ENCODE measurements around the gene MCOLN2. TPM values are rescaled to one million over a fixed set of nuclear protein-coding genes. Genes with fewer than 3 reads are reported as not detected.

Gene MCOLN2
- polyA plus RNA-seq, 1 donor from 2014 or later = not detected

- H3K9me2 ChIP-seq (ENCODE audit: insufficient read depth, low read length) = no peaks in the 10 kb centered on the region
- no peak overlapping the region for H3K9ac ChIP-seq (ENCODE audit: low read length)
- no peak overlapping the region for H3K4me2 ChIP-seq (ENCODE audit: low read length)
- TF ChIP-seq POLR2AphosphoS5 (IDR thresholded peaks at IDR 0.05) = no peak
- TF ChIP-seq MXI1 (conservative IDR thresholded peaks at IDR 0.05; ENCODE audit: poor library complexity, severe bottlenecking) = no peak
- no peak for TF ChIP-seq TAF1 (IDR thresholded peaks at IDR 0.05; ENCODE audit: low read depth)
- TF ChIP-seq, protein P1, sequence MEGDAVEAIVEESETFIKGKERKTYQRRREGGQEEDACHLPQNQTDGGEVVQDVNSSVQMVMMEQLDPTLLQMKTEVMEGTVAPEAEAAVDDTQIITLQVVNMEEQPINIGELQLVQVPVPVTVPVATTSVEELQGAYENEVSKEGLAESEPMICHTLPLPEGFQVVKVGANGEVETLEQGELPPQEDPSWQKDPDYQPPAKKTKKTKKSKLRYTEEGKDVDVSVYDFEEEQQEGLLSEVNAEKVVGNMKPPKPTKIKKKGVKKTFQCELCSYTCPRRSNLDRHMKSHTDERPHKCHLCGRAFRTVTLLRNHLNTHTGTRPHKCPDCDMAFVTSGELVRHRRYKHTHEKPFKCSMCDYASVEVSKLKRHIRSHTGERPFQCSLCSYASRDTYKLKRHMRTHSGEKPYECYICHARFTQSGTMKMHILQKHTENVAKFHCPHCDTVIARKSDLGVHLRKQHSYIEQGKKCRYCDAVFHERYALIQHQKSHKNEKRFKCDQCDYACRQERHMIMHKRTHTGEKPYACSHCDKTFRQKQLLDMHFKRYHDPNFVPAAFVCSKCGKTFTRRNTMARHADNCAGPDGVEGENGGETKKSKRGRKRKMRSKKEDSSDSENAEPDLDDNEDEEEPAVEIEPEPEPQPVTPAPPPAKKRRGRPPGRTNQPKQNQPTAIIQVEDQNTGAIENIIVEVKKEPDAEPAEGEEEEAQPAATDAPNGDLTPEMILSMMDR (IDR thresholded peaks at IDR 0.05; ENCODE audit: poor library complexity, severe bottlenecking) = no peak
- no peak for TF ChIP-seq RAD21 (conservative IDR thresholded peaks at IDR 0.05)
- TF ChIP-seq REST (IDR thresholded peaks at IDR 0.05; ENCODE audit: borderline replicate concordance) = no peak
- no peak for TF ChIP-seq SMC3 (conservative IDR thresholded peaks at IDR 0.05; ENCODE audit: poor library complexity)
- no peak for TF ChIP-seq EP300 (conservative IDR thresholded peaks at IDR 0.05; ENCODE audit: poor library complexity, severe bottlenecking)
- no peak for TF ChIP-seq EZH2 (IDR thresholded peaks at IDR 0.05; ENCODE audit: borderline replicate concordance, insufficient read depth, low read length, poor library complexity, severe bottlenecking)
- no peaks in the 10 kb centered on the region for H4K20me1 ChIP-seq (ENCODE audit: insufficient read depth)
- no peaks in the 10 kb centered on the region for H3K36me3 ChIP-seq (ENCODE audit: insufficient read depth, low read length)
- H3K79me2 ChIP-seq (replicated peaks; ENCODE audit: insufficient read depth, low read length) = no peaks in the 10 kb centered on the region
- no peak overlapping the region for H2AFZ ChIP-seq (ENCODE audit: low read depth, low read length)
- no peaks in the 10 kb centered on the region for H3F3A ChIP-seq (ENCODE audit: insufficient read depth, low read length, poor library complexity, severe bottlenecking)
- H3K9me3 ChIP-seq (ENCODE audit: low read length) = no peaks in the 10 kb centered on the region
- no peak overlapping the region for H3K4me3 ChIP-seq (ENCODE audit: low read length)
- H3K27ac ChIP-seq (ENCODE audit: low read length) = no peak overlapping the region
- peaks cover 48% of the 10 kb centered on the region for H3K27me3 ChIP-seq (ENCODE audit: insufficient read depth, low read depth, low read length)
Measured at GRCh38 chr1:84890566-84890965, 106.3 kb downstream of the MCOLN2 start.

DNA sequence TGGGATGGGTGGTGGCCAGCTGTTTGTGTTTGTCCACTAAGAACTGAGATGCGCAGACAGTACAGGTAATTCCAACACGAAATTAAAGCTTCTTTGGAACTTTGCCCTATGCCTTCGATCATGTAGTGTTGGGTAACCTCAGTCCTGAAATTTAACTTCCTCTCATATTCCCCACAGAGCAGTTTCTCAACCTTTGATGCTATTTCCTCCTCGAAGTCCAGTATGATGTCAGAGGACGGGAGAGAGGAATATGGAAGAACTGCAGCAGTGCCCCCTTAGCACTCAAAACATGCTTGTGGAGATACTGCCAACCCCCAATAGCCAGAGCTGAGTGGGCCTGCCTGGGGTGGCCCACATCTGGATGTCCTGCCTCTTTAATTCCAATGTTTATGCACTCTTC lies 107.5 kb downstream of the MCOLN2 start:
- Histone ChIP-seq H3K9me3 (ENCODE audit: low read length) (no peaks in the 10 kb centered on the region), H3K4me3 (ENCODE audit: low read length) (no peak overlapping the region), H3K27ac (ENCODE audit: low read length) (no peak overlapping the region), H3K4me2 (ENCODE audit: low read length) (no peak overlapping the region), H3K79me2 (replicated peaks; ENCODE audit: insufficient read depth, low read length) (no peaks in the 10 kb centered on the region), H2AFZ (ENCODE audit: low read depth, low read length) (no peak overlapping the region), H3K9me2 (ENCODE audit: insufficient read depth, low read length) (no peaks in the 10 kb centered on the region), H3K27me3 (ENCODE audit: insufficient read depth, low read depth, low read length) (peaks cover 37% of the 10 kb centered on the region), H3K36me3 (ENCODE audit: insufficient read depth, low read length) (no peaks in the 10 kb centered on the region), H3F3A (ENCODE audit: insufficient read depth, low read length, poor library complexity, severe bottlenecking) (no peaks in the 10 kb centered on the region), H4K20me1 (ENCODE audit: insufficient read depth) (no peaks in the 10 kb centered on the region), H3K9ac (ENCODE audit: low read length) (no peak overlapping the region)
- TF ChIP-seq EZH2 (IDR thresholded peaks at IDR 0.05; ENCODE audit: borderline replicate concordance, insufficient read depth, low read length, poor library complexity, severe bottlenecking) (no peak), RAD21 (conservative IDR thresholded peaks at IDR 0.05) (no peak), SMC3 (conservative IDR thresholded peaks at IDR 0.05; ENCODE audit: poor library complexity) (no peak), POLR2AphosphoS5 (IDR thresholded peaks at IDR 0.05) (no peak), TAF1 (IDR thresholded peaks at IDR 0.05; ENCODE audit: low read depth) (no peak), REST (IDR thresholded peaks at IDR 0.05; ENCODE audit: borderline replicate concordance) (no peak), MXI1 (conservative IDR thresholded peaks at IDR 0.05; ENCODE audit: poor library complexity, severe bottlenecking) (no peak), EP300 (conservative IDR thresholded peaks at IDR 0.05; ENCODE audit: poor library complexity, severe bottlenecking) (no peak)
- TF ChIP-seq, protein P1 (IDR thresholded peaks at IDR 0.05; ENCODE audit: poor library complexity, severe bottlenecking) = no peak
